ENCODE measurements around the gene GNAI3. TPM values are rescaled to one million over a fixed set of nuclear protein-coding genes. Genes with fewer than 3 reads are reported as not detected.
A peak's percentile ranks its signal among the peaks of the same experiment; 100 is the strongest.

The GNAI3 gene
- total RNA-seq, 1 donor from 2014 or later: 2.8 TPM

- H3K4me1 ChIP-seq: no peaks in the 10 kb centered on the region
- no peak overlapping the region for H3K4me3 ChIP-seq
- H3K27ac ChIP-seq: no peak overlapping the region
- no peak for TF ChIP-seq CTCF (IDR thresholded peaks at IDR 0.05)
- intact Hi-C loops (cut with DNase I): loop anchor here (5.0 kb wide), 4 partner anchors 45 to 340 kb away; partner anchors contain the start of genes AHCYL1, GNAI3 and GSTM1
- no peaks in the 10 kb centered on the region for H3K9me3 ChIP-seq
- no peaks in the 10 kb centered on the region for H3K36me3 ChIP-seq
- no peaks in the 10 kb centered on the region for H3K27me3 ChIP-seq
- DNase-seq (ENCODE audit: low spot score in 2 of 2): no peak
Measured at GRCh38 chr1:109641861-109642260, 93.4 kb downstream of the GNAI3 start.

- Histone ChIP-seq H3K36me3 (no peaks in the 10 kb centered on the region), H3K4me1 (no peaks in the 10 kb centered on the region), H3K4me3 (no peak overlapping the region), H3K27ac (no peak overlapping the region), H3K27me3 (no peaks in the 10 kb centered on the region), H3K9me3 (no peaks in the 10 kb centered on the region)
- TF ChIP-seq CTCF (IDR thresholded peaks at IDR 0.05): no peak
- no peak for DNase-seq (ENCODE audit: low spot score in 2 of 2)
- intact Hi-C loops (cut with DNase I): loop anchor here (5.0 kb wide), 4 partner anchors 45 to 340 kb away; partner anchors contain the start of genes AHCYL1, GNAI3 and GSTM1
Measured at GRCh38 chr1:109642626-109643025, 94.2 kb downstream of the GNAI3 start.

- intact Hi-C loops (cut with DNase I): loop anchor here (5.0 kb wide), 4 partner anchors 44 to 339 kb away; partner anchors contain the start of genes AHCYL1, GNAI3 and GSTM1
- no peaks in the 10 kb centered on the region for H3K36me3 ChIP-seq
- peak in 1 of 2 donors; percentile 90 for DNase-seq (ENCODE audit: low spot score in 2 of 2)
- no peak overlapping the region for H3K4me3 ChIP-seq
- H3K27me3 ChIP-seq: no peaks in the 10 kb centered on the region
- H3K27ac ChIP-seq: no peak overlapping the region
- peak; percentile 81 to 87 (median 81) for TF ChIP-seq CTCF (IDR thresholded peaks at IDR 0.05)
- no peaks in the 10 kb centered on the region for H3K9me3 ChIP-seq
- H3K4me1 ChIP-seq: no peaks in the 10 kb centered on the region
Measured at GRCh38 chr1:109643385-109644230, 95.2 kb downstream of the GNAI3 start.

DNA sequence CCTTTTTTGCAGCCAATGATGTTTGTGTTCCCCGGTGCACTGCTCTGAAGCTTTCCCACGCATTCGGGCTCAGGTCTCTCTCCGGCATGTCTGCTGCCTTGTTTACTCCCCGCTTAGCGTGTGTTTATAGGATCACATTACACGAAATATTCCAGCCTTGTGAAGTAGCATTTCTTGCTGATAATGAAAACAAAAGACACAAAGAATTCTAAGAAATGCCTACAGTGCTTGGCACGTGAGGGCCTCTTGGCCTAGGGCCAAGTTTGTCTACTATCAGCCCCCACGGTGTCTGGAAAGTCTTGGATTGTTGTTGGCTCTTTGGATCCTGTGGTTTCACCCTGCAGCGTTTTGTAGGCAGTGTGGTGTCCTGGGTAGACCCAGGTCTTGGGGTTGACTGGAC, 96.3 kb downstream of the GNAI3 start:
- intact Hi-C loops (cut with DNase I): loop anchor here (5.0 kb wide), 4 partner anchors 43 to 338 kb away; partner anchors contain the start of genes AHCYL1, GNAI3 and GSTM1
- H3K4me3 ChIP-seq: no peak overlapping the region
- no peaks in the 10 kb centered on the region for H3K9me3 ChIP-seq
- H3K4me1 ChIP-seq: peaks cover 0 to 3% of the 10 kb centered on the region in 2 donors
- no peaks in the 10 kb centered on the region for H3K27me3 ChIP-seq
- no peaks in the 10 kb centered on the region for H3K36me3 ChIP-seq
- DNase-seq (ENCODE audit: low spot score in 2 of 2): no peak
- H3K27ac ChIP-seq: no peak overlapping the region
- TF ChIP-seq CTCF (IDR thresholded peaks at IDR 0.05): no peak

- DNase-seq (ENCODE audit: low spot score in 2 of 2): no peak
- H3K27ac ChIP-seq: no peak overlapping the region
- intact Hi-C loops (cut with DNase I): no loop called here
Measured at GRCh38 chr1:109649491-109649914, 101.1 kb downstream of the GNAI3 start.

More at GRCh38 chr1:109649491-109649914, 101.1 kb downstream of the GNAI3 start:
- Histone ChIP-seq H3K27me3 (no peaks in the 10 kb centered on the region), H3K9me3 (no peaks in the 10 kb centered on the region), H3K4me3 (no peak overlapping the region), H3K36me3 (no peaks in the 10 kb centered on the region), H3K4me1 (peaks cover 0 to 15% of the 10 kb centered on the region in 2 donors)
- peak in 2 of 3 experiments; percentile 8 to 37 for TF ChIP-seq CTCF (IDR thresholded peaks at IDR 0.05)

Data from ascending aorta (tissue), 2 donors.